Osteoblast (primary cell): ENCODE data around the gene ITSN1. TPM values are rescaled to one million over a fixed set of nuclear protein-coding genes. Genes with fewer than 3 reads are reported as not detected.

Source experiments
- DNase-seq: peaks from one replicate; pipeline ENCODE4 v3.0.0; 2011; ENCODE audit warnings: low spot score, mixed read lengths; ENCODE audit not compliant: insufficient read length; ENCODE audit errors: missing footprints
- H2AFZ ChIP-seq: 2 replicates; pipeline ENCODE4 v1.6.0; 2011; ENCODE audit warnings: mild to moderate bottlenecking, low read length
- H3K27ac ChIP-seq: 2 replicates; pipeline ENCODE4 v1.5.1; 2011; ENCODE audit warnings: mild to moderate bottlenecking, low read depth, low read length, moderate library complexity
- H3K27me3 ChIP-seq: 2 replicates; pipeline ENCODE4 v1.6.0; 2012; ENCODE audit warnings: mild to moderate bottlenecking, control low read depth, inconsistent platforms, low read length, moderate library complexity; ENCODE audit not compliant: insufficient read depth
- H3K36me3 ChIP-seq: 2 replicates; pipeline ENCODE4 v1.5.1; 2011; ENCODE audit warnings: mild to moderate bottlenecking, low read length, control low read depth, moderate library complexity; ENCODE audit not compliant: insufficient read depth
- H3K4me1 ChIP-seq: 2 replicates; pipeline ENCODE4 v1.5.1; 2011; ENCODE audit warnings: mild to moderate bottlenecking, low read length, control low read depth, moderate library complexity; ENCODE audit not compliant: insufficient read depth
- H3K4me2 ChIP-seq: 2 replicates; pipeline ENCODE4 v1.6.0; 2011; ENCODE audit warnings: mild to moderate bottlenecking, low read length; ENCODE audit not compliant: insufficient read depth
- H3K4me3 ChIP-seq: fragments of 200-600 bp; sonication (generic); 3 replicates; pipeline ENCODE4 v1.5.1; 2012; ENCODE audit warnings: mild to moderate bottlenecking, low read length, inconsistent platforms; ENCODE audit not compliant: insufficient read depth
- H3K79me2 ChIP-seq: 2 replicates; pipeline ENCODE4 v1.6.0; 2012; ENCODE audit warnings: mild to moderate bottlenecking, low read length, control low read depth, inconsistent platforms; ENCODE audit not compliant: insufficient read depth
- H3K9me3 ChIP-seq: 2 replicates; pipeline ENCODE4 v1.5.1; 2011; ENCODE audit warnings: low read depth, low read length, control low read depth
- H4K20me1 ChIP-seq: 2 replicates; pipeline ENCODE4 v1.6.0; 2012; ENCODE audit warnings: mild to moderate bottlenecking, low read length, control low read depth; ENCODE audit not compliant: insufficient read depth
- total RNA-seq: library from RNA; depleted of rRNA; stranded (reverse); fragments of >200 nt; gene quantifications from 2 replicates; pipeline ENCODE4 v1.2.3, GENCODE V29; 2012
- TF ChIP-seq, protein P1 (sequence below): IDR thresholded peaks from 2 replicates; pipeline ENCODE4 v1.5.1; 2011; ENCODE audit warnings: mild to moderate bottlenecking, low read depth, low read length, moderate library complexity; ENCODE audit errors: extremely low read depth

ITSN1 gene
- total RNA-seq, 1 donor = 42.7 TPM

DNA sequence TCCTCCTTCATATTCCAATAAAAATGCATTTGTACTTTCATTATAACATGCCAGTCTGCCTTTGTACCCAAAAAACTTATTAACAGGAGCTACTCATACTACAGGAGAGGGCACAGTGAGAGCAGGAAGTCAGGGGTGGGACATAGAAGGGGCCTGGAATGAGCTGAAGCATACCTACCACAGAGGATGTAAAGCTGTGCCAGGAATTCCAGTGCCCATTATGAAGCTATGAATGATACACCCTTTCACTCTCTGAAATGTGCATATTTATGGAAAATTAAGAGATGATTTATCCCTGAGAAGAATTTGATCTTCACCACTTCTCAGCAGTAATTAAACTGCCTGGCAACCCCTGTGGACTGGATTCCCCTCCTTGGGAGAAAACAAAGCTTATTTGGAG is 207.5 kb downstream of the ITSN1 start:
- DNase-seq = no peak
- H3K4me2 ChIP-seq = no peak overlapping the region
- no peak overlapping the region for H2AFZ ChIP-seq
- no peaks in the 10 kb centered on the region for H3K36me3 ChIP-seq
- no peaks in the 10 kb centered on the region for H3K9me3 ChIP-seq
- TF ChIP-seq, protein P1, sequence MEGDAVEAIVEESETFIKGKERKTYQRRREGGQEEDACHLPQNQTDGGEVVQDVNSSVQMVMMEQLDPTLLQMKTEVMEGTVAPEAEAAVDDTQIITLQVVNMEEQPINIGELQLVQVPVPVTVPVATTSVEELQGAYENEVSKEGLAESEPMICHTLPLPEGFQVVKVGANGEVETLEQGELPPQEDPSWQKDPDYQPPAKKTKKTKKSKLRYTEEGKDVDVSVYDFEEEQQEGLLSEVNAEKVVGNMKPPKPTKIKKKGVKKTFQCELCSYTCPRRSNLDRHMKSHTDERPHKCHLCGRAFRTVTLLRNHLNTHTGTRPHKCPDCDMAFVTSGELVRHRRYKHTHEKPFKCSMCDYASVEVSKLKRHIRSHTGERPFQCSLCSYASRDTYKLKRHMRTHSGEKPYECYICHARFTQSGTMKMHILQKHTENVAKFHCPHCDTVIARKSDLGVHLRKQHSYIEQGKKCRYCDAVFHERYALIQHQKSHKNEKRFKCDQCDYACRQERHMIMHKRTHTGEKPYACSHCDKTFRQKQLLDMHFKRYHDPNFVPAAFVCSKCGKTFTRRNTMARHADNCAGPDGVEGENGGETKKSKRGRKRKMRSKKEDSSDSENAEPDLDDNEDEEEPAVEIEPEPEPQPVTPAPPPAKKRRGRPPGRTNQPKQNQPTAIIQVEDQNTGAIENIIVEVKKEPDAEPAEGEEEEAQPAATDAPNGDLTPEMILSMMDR = no peak
- no peaks in the 10 kb centered on the region for H3K27me3 ChIP-seq
- no peak overlapping the region for H3K4me3 ChIP-seq
- H3K79me2 ChIP-seq = no peaks in the 10 kb centered on the region
- no peak overlapping the region for H3K27ac ChIP-seq
- no peaks in the 10 kb centered on the region for H4K20me1 ChIP-seq
- H3K4me1 ChIP-seq = peaks cover 5% of the 10 kb centered on the region

DNA sequence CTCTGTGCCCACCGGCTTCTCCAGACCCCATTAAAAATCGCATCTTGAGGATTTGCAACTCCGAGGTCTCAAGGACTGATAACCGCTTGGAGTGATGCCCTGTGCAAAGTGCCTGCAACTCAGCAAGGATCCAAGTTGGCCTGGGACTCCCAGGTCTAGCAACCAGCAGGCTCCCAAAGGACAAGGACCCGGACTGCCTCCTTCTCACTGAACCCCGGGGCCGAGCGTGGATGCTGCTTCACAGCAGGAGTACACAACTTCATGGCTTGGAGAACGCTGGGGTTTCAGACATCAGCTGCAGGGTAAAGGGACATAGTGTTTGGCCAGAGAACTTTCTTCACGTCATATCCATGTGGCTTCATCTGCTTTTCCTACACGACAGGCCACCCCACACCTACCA is 208.1 kb downstream of the ITSN1 start:
- Histone ChIP-seq H3K27ac (no peak overlapping the region), H3K27me3 (no peaks in the 10 kb centered on the region), H2AFZ (no peak overlapping the region), H3K36me3 (no peaks in the 10 kb centered on the region), H3K4me2 (no peak overlapping the region), H4K20me1 (no peaks in the 10 kb centered on the region), H3K79me2 (no peaks in the 10 kb centered on the region), H3K9me3 (no peaks in the 10 kb centered on the region), H3K4me3 (no peak overlapping the region), H3K4me1 (peaks cover 5% of the 10 kb centered on the region)
- TF ChIP-seq, protein P1 = no peak
- DNase-seq = no peak

GRCh38 chr21:33850985-33851384 is 208.7 kb downstream of the ITSN1 start:
- H3K27me3 ChIP-seq = no peaks in the 10 kb centered on the region
- no peak overlapping the region for H3K4me3 ChIP-seq
- H3K9me3 ChIP-seq = no peaks in the 10 kb centered on the region
- H3K4me2 ChIP-seq = no peak overlapping the region
- H2AFZ ChIP-seq = no peak overlapping the region
- no peaks in the 10 kb centered on the region for H4K20me1 ChIP-seq
- no peaks in the 10 kb centered on the region for H3K36me3 ChIP-seq
- no peak overlapping the region for H3K27ac ChIP-seq
- H3K79me2 ChIP-seq = no peaks in the 10 kb centered on the region
- peaks cover 5% of the 10 kb centered on the region for H3K4me1 ChIP-seq
- TF ChIP-seq, protein P1 = no peak
- DNase-seq = no peak

GRCh38 chr21:33852485-33852884 is 210.2 kb downstream of the ITSN1 start:
- TF ChIP-seq, protein P1 = no peak
- no peak overlapping the region for H3K4me3 ChIP-seq
- H2AFZ ChIP-seq = peak overlapping the region; percentile 15
- no peak for DNase-seq
- H4K20me1 ChIP-seq = no peaks in the 10 kb centered on the region
- peaks cover 5% of the 10 kb centered on the region for H3K4me1 ChIP-seq
- no peaks in the 10 kb centered on the region for H3K27me3 ChIP-seq
- H3K36me3 ChIP-seq = no peaks in the 10 kb centered on the region
- H3K79me2 ChIP-seq = no peaks in the 10 kb centered on the region
- H3K27ac ChIP-seq = no peak overlapping the region
- no peak overlapping the region for H3K4me2 ChIP-seq
- H3K9me3 ChIP-seq = no peaks in the 10 kb centered on the region
